CD4-positive, alpha-beta T cell treated with Interleukin-21 for 1 hour (primary cell): ENCODE data around the gene GRID1.

Experiments
- DNase-seq: peaks from one replicate; pipeline ENCODE4 v3.0.0-alpha.2; 2020

Gene GRID1

GRCh38 chr10:86366033-86366901, at the start of gene GRID1:
Gene GRID1 (minus strand): TSS chr10:86366795.
- no peak for DNase-seq

DNA sequence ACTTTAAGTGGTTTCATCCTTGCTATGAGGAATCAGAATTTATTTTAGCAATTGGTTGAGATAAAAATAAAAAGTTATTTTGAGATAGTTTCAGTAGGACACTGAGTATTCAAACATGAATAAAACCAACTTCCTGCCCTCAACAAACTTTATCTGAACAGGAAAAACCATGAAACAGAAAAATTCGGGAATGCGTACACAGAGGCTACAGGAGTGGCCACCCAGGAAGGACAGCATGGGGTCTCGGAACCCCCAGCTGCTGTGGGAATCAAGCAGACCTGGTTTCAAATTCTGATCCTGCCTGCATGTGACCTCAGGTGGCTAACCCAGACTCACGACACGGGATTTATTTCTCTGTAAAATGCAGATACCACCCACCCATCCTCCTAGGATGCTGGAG, 49.0 kb upstream of the GRID1 start:
- DNase-seq, result no peak

- DNase-seq, result no peak
Measured at GRCh38 chr10:86415116-86415515, 48.5 kb upstream of the GRID1 start.

DNA sequence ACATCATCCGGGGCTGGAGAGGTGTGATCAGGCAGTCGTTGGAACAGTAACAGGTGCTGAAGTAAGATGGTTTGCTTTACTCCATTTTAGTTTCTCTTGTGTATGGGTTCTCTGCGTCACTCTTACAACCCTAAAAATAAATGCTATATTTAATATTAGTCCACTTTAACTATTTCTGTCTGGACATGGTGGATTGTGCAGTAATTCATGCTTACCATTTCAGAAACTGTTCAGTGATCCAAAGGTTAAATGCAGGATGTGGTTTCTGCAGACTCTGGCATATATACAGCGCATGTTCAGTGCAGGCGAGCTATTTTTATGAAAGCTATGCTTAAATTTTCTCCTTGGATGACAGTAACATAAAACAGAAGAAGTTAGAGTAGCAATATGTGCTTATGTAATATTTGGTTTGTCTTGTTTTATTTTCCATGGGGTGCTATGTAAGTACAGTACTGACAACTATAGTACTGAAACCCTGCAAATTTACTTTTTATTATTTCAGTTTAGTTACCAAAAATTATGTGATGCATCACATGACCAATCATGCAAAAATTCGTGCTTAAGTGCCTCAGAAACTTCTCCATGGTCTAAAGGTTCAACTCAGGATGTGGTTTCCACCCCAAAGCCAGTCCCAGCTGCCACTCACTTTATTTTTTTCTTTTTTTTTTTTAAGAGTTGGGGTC, 46.6 kb upstream of the GRID1 start:
- peak; percentile 33 for DNase-seq

DNA sequence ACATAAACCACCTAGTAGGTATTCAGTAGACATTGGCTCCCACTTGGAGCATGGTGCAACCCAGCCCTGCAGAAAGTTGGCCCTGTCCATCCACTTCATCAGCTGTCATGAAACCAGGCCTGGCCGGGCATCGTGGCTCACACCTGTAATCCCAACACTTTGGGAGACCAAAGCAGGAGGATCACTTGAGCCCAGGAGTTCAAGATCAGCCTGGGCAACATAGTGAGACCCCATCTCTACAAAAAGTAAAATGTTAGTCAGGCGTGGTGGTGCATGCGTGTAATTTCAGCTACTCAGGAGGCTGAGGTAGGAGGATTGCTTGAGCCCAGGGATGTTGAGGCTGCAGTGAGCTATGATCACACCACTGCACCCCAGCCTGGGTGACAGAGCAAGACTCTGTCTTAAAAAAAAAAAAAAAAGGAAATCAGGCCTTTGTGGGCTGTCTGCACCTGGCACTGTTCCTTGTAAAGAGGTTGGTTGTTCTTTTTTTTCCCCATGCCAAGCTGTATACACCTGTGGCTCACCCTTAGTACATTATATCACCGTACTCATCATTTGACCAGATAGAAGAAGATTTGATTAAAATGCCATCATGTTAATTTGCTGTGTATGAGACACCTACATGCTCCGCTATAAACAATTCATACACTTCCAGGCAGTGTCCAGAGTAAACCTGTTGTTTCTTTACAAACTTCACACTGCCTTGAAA, 45.4 kb upstream of the GRID1 start:
- no peak for DNase-seq

DNA sequence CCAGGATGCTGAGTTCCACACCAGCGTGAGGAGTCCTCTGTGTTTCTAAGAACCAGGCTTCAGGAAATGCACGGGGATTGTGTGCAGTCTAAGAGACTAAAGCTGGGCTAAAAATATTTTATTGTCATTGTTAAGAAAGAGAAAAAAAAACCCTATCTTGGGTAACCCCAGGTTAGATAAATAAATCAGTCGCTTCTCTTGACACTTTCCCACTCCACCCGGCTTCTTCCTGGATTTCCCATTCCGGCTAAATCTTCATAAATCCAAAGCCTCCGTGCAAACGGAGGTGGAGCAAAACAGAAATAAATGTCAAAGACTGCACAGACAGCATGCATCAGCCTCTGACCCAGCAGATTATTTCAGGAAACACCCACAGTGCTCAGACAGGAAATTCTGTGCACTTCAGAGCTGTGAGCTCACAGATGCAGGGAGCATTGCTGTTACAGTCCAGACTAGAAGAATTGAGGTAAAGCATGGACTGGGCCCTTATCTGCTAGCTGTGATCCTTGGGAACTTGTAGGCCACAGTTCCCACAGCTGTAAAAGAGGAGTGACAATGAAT, 44.8 kb upstream of the GRID1 start:
- DNase-seq, result peak; percentile 37

- DNase-seq, result no peak
Measured at GRCh38 chr10:86410542-86411124, 44.0 kb upstream of the GRID1 start.

- DNase-seq, result no peak
Measured at GRCh38 chr10:86409183-86409582, 42.6 kb upstream of the GRID1 start.

- no peak for DNase-seq
Measured at GRCh38 chr10:86403183-86403797, 36.7 kb upstream of the GRID1 start.

GRCh38 chr10:86402283-86402941, 35.8 kb upstream of the GRID1 start:
- DNase-seq, result no peak

- DNase-seq, result no peak
Measured at GRCh38 chr10:86401588-86402282, 35.1 kb upstream of the GRID1 start.

DNA sequence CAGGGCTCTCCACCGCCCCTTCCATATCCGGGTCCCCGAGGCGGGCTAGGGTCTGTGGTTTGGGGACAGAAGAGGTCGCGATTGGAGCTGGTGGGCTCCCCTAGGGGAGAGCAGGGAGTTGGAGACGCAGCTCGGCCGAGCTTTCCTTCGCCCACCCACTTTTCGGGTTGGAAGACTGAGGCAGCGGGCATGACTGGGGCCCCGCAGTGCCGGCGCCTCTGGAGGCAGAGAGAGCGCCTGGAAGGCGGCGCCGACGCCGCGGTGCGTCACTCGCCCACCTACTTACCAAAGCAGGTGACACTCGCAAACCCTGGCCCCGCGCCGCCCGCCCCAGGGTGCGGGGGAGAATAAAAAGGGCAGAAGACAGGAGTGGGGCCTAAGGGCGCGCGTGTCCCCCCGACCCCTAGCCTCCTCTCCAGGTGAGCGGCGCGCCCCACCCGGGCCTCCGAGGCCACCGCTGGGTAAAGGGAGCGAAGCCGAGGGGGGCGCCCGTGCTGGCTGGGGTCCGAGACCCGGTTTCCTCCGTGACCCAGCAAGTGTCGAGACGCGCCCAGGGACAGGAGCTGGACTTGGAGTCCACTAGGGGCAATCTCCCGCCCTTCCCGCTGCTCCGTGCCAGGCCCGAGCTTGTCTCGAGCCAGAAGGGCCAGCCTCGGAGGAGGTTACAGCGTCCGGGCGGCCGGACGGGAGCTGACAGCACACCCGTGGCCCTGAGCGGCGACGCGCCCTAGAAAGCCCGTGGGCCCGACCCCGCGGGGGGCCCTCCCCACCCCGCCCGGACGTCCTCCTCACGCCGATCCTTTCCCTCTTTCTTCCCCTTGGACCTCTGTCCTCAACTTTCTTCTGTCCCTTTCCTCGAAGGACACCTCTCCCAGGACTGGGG, 34.4 kb upstream of the GRID1 start:
- DNase-seq, result peak; percentile 58

GRCh38 chr10:86399879-86400704, 33.5 kb upstream of the GRID1 start:
- DNase-seq, result peak; percentile 89

GRCh38 chr10:86399514-86399878, 32.9 kb upstream of the GRID1 start:
- no peak for DNase-seq

DNA sequence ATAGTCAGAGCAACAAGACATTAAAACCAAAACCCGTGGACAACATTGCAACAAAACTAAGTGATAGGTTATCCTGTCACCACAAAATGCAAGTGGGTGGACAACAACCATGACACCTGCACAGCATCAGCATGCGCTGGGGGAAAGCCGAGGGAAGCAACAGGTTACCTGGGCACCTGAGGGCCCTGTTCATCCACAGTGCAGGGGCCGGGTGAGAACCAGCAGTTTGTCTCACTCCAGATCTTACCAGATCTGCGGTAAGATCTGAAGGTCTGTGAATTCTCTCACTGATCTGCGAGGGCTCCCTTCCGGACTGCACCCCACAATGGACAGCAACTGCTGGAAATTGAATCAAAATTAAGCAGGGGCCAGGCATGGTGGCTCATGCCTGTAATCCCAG, 30.5 kb upstream of the GRID1 start:
- no peak for DNase-seq

- DNase-seq, result no peak
Measured at GRCh38 chr10:86393862-86394455, 27.4 kb upstream of the GRID1 start.

DNA sequence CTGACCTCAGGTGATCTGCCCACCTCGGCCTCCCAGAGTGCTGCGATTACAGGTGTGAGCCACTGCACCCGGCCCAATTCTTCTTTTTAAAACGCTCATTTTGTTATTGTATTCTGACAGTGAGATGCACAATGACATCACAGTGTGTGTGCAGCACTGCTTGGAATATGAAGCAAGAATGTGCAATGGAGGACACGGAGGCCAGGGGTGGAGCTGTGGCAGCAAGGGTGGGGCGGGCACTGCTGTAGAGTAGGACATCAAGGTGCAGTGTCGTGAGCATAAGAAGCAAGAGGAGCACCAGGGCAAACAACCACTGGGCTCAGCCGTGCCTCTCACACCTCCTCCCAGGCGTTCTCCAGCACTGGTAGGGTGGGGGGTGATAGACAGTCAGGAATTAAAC, 26.8 kb upstream of the GRID1 start:
- DNase-seq, result no peak

DNA sequence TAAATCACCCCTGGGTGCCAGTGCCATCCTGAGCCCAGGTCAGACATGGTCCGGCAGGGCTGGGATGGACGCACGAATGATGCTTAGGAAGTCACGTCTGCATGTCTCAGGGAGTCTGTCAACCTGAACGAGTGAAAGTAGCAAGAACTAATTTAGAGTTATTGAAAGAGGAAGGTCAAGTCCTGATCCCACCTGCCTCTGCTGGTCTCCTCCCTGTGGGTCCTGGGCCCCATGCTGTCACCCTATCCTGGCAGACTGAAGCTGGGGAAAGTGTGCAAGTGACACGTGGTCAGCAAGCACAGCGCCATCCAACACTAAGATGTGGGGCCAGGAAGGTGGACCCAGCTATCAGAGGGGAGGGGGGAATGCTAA, 26.1 kb upstream of the GRID1 start:
- DNase-seq, result no peak
